ENCODE results near the gene TCAP.

GRCh38 chr17:39670746-39671145 lies 5.6 kb downstream of the TCAP start:
- TF ChIP-seq CTCF (conservative IDR thresholded peaks at IDR 0.05; ENCODE audit: low read length) (no peak), EZH2phosphoT487 (IDR thresholded peaks at IDR 0.05; ENCODE audit: borderline replicate concordance) (no peak)

Measured in Loucy (cell line).